Endothelial cell of umbilical vein (primary cell): ENCODE data around the gene SPRY4. TPM values are rescaled to one million over a fixed set of nuclear protein-coding genes. Genes with fewer than 3 reads are reported as not detected.

Experiments used
- BruUV-seq: library from RNA; stranded (reverse); fragments of 400-500 nt; replicated peaks from 2 replicates; lab custom pipeline; 2021; lab: Mats Ljungman, UMichigan
- CTCF ChIA-PET: fragments of 300-600, 350-600 bp; sonication (Branson Sonifier 250); formaldehyde crosslinking; loops from one replicate; lab custom pipeline; 2021; ENCODE audit warnings: antibody characterized with exemption, inconsistent platforms; lab: Charles Lee
- POLR2A ChIA-PET: fragments of 300-600, 350-600 bp; sonication (Branson Sonifier 250); formaldehyde crosslinking; loops from one replicate; lab custom pipeline; 2021; ENCODE audit warnings: antibody characterized with exemption, inconsistent platforms; lab: Charles Lee
- DNase-seq: peaks from one replicate; pipeline ENCODE4 v3.0.0-alpha.2; 2011; ENCODE audit warnings: low read depth, low spot score
- FAIRE-seq: peaks from 2 replicates; lab custom pipeline; 2011; peaks lifted over from hg19 to GRCh38; lab: Jason Lieb, UNC
- H2AFZ ChIP-seq: 2 replicates; pipeline ENCODE4 v1.6.0; 2012; ENCODE audit warnings: low read depth, low read length, control low read depth, inconsistent platforms
- H3K27ac ChIP-seq: 2 replicates; pipeline ENCODE4 v1.5.1; 2011; ENCODE audit warnings: low read depth, mild to moderate bottlenecking, control low read depth, low read length, moderate library complexity; ENCODE audit not compliant: insufficient read depth
- H3K27me3 ChIP-seq, 2 experiments: 2 replicates each; pipeline versions ENCODE4 v1.6.0 to v1.6.1; 2011; ENCODE audit warnings: low read length in 2 of 2, mixed read lengths in 1 of 2; ENCODE audit not compliant: control insufficient read depth in 2 of 2, insufficient read depth in 2 of 2
- H3K36me3 ChIP-seq, 2 experiments: 2 replicates in 1 of 2; 3 replicates in 1 of 2; pipeline ENCODE4 v1.5.1; 2011; ENCODE audit warnings: low read length in 2 of 2, mild to moderate bottlenecking in 1 of 2, moderate library complexity in 1 of 2; ENCODE audit not compliant: control insufficient read depth in 2 of 2, insufficient read depth in 2 of 2; ENCODE audit errors: extremely low read depth in 1 of 2
- H3K4me1 ChIP-seq: 3 replicates; pipeline ENCODE4 v1.5.1; 2011; ENCODE audit warnings: mild to moderate bottlenecking, low read length; ENCODE audit not compliant: control insufficient read depth, insufficient read depth; ENCODE audit errors: extremely low read depth
- H3K4me2 ChIP-seq: 2 replicates; pipeline ENCODE4 v1.6.1; 2011; ENCODE audit warnings: low read length, control low read depth, mixed read lengths; ENCODE audit not compliant: insufficient read depth
- H3K4me3 ChIP-seq, 3 experiments: fragments of 200-600 bp in 1 of 3; sonication (generic), shearing (Covaris generic) in 1 of 3; replicated peaks in 1 of 3; 2 replicates each; pipeline ENCODE4 v1.5.1; 2011 to 2016; ENCODE audit warnings: control low read depth in 3 of 3, low read length in 3 of 3, mild to moderate bottlenecking in 2 of 3, inconsistent platforms in 1 of 3, low read depth in 1 of 3, moderate library complexity in 1 of 3; ENCODE audit not compliant: insufficient read depth in 1 of 3
- H3K79me2 ChIP-seq: 2 replicates; pipeline ENCODE4 v1.6.0; 2012; ENCODE audit warnings: low read length, inconsistent platforms; ENCODE audit not compliant: control insufficient read depth, insufficient read depth
- H3K9ac ChIP-seq: replicated peaks from 2 replicates; pipeline ENCODE3; 2011; ENCODE audit warnings: low read length, control low read depth; ENCODE audit not compliant: insufficient read depth; ENCODE audit errors: extremely low read depth
- H3K9me1 ChIP-seq: replicated peaks from 3 replicates; pipeline ENCODE4 v1.6.0; 2011; ENCODE audit warnings: mild to moderate bottlenecking, low read length; ENCODE audit not compliant: control insufficient read depth, insufficient read depth; ENCODE audit errors: extremely low read depth
- H3K9me3 ChIP-seq: replicated peaks from 2 replicates; pipeline ENCODE4 v1.5.1; 2012; ENCODE audit warnings: low read length, inconsistent platforms; ENCODE audit not compliant: control insufficient read depth, insufficient read depth
- H4K20me1 ChIP-seq: replicated peaks from 2 replicates; pipeline ENCODE3; 2011; ENCODE audit warnings: mild to moderate bottlenecking, low read length; ENCODE audit not compliant: control insufficient read depth, insufficient read depth; ENCODE audit errors: extremely low read depth
- CTCF ChIP-seq, 2 donors: IDR thresholded peaks; 1 replicate in 1 of 2; 2 replicates in 1 of 2; pipeline ENCODE4 v1.5.1; 2011; ENCODE audit warnings: low read length in 2 of 2, mild to moderate bottlenecking in 2 of 2, moderate library complexity in 2 of 2, control low read depth in 1 of 2, inconsistent platforms in 1 of 2, low read depth in 1 of 2; ENCODE audit not compliant: insufficient read depth in 1 of 2; ENCODE audit errors: extremely low read depth in 1 of 2
- EZH2 ChIP-seq: IDR thresholded peaks from 2 replicates; pipeline ENCODE4 v1.6.1; 2012; ENCODE audit warnings: borderline replicate concordance, low read depth, mild to moderate bottlenecking, moderate library complexity, low read length, inconsistent platforms; ENCODE audit not compliant: severe bottlenecking
- FOS ChIP-seq: IDR thresholded peaks from 2 replicates; pipeline ENCODE4 v1.6.1; 2011; ENCODE audit warnings: mild to moderate bottlenecking, low read length, moderate library complexity, borderline replicate concordance; ENCODE audit not compliant: insufficient read depth
- GATA2 ChIP-seq: IDR thresholded peaks from 2 replicates; pipeline ENCODE4 v1.7.0; 2011; ENCODE audit warnings: low read depth, mild to moderate bottlenecking, moderate library complexity, mixed read lengths, low read length; ENCODE audit not compliant: insufficient read length, insufficient read depth
- JUN ChIP-seq: IDR thresholded peaks from 2 replicates; pipeline ENCODE4 v1.6.1; 2011; ENCODE audit warnings: borderline replicate concordance, low read depth; ENCODE audit not compliant: insufficient read length, insufficient read depth
- MAX ChIP-seq: IDR thresholded peaks from 2 replicates; pipeline ENCODE4 v1.6.1; 2011; ENCODE audit not compliant: insufficient read depth, insufficient read length
- MYC ChIP-seq: IDR thresholded peaks from one replicate; pipeline ENCODE4 v1.6.1; 2011; ENCODE audit warnings: mild to moderate bottlenecking, low read depth, low read length
- POLR2A ChIP-seq: IDR thresholded peaks from 2 replicates; pipeline ENCODE4 v1.6.1; 2012; ENCODE audit warnings: low read depth, mild to moderate bottlenecking, control low read depth, low read length
- POLR2AphosphoS5 ChIP-seq: IDR thresholded peaks from 2 replicates; pipeline ENCODE4 v1.6.1; 2012; ENCODE audit warnings: low read depth, mild to moderate bottlenecking, control low read depth, low read length, moderate library complexity; ENCODE audit not compliant: insufficient read depth
- dilution Hi-C: fragments of 300-500 bp; cut with MboI; formaldehyde crosslinking; loops from one replicate; pipeline ENCODE4 v1.15.0; 2019; ENCODE audit warnings: low sequenced_read_pairs; ENCODE audit not compliant: extremely low pct_ligation_motif_present
- intact Hi-C: fragments of 100-400 bp; cut with micrococcal nuclease; formaldehyde crosslinking; loops from one replicate; pipeline ENCODE4 v1.10.0; 2022
- polyA plus RNA-seq, 4 experiments: library from polyadenylated mRNA; depleted of rRNA in 3 of 4; stranded (reverse) in 3 of 4; unstranded in 1 of 4; fragments of >200 nt; gene quantifications; 2 replicates each; pipeline versions ENCODE4 v1.2.1 to v1.2.3, GENCODE V29; 2011 to 2012; ENCODE audit warnings: missing spikeins in 1 of 4
- total RNA-seq: library from RNA; stranded (reverse); gene quantifications from 2 replicates; pipeline ENCODE4 v1.2.3, GENCODE V29; 2021

Gene SPRY4
- total and polyA plus RNA-seq, 2 donors (not counting 3 experiments of a cell fraction or from before 2014, with no cell fraction given), result 9.3 to 33.9 TPM

- ChIA-PET CTCF (interaction anchor here (0.7 to 1.2 kb wide), 8 partner anchors 8 to 234 kb away, joined by 3 to 12 read pairs (median 4); no protein-coding TSS in a partner anchor), POLR2A (no interaction called here)
- no peaks in the 10 kb centered on the region for H3K27me3 ChIP-seq
- peaks cover 100% of the 10 kb centered on the region for H3K79me2 ChIP-seq
- dilution Hi-C loops (no loop called here), intact Hi-C loops (loop anchor here (2.0 to 10.0 kb wide), 4 partner anchors 39 to 377 kb away; no protein-coding TSS in a partner anchor)
- H2AFZ ChIP-seq, result no peak overlapping the region
- DNase-seq (no peak), FAIRE-seq (no peak)
- peak in 1 of 2 donors; percentile 12 for TF ChIP-seq CTCF (IDR thresholded peaks at IDR 0.05; ENCODE audit: extremely low read depth in 1 of 2, insufficient read depth in 1 of 2, low read depth in 1 of 2, low read length in 2 of 2)
- TF ChIP-seq GATA2, result no peak
- H3K4me2 ChIP-seq, result no peak overlapping the region
- H4K20me1 ChIP-seq, result no peaks in the 10 kb centered on the region
- no TSS peak for BruUV-seq
- no peaks in the 10 kb centered on the region for H3K9me1 ChIP-seq
- H3K9ac ChIP-seq, result no peak overlapping the region
- no peaks in the 10 kb centered on the region for H3K9me3 ChIP-seq
- peaks cover 82% of the 10 kb centered on the region for H3K4me1 ChIP-seq
- H3K27ac ChIP-seq, result no peak overlapping the region
- no peak overlapping the region for H3K4me3 ChIP-seq
- peaks cover 0 to 7% of the 10 kb centered on the region in 2 experiments for H3K36me3 ChIP-seq
These were observed 7.1 kb downstream of the SPRY4 start for GRCh38 chr5:142317753-142318152.

- Histone ChIP-seq H3K9ac (peak overlapping the region; percentile 8), H3K27ac (peak overlapping the region; percentile 57), H2AFZ (no peak overlapping the region), H3K79me2 (peaks cover 100% of the 10 kb centered on the region), H3K9me1 (no peaks in the 10 kb centered on the region), H3K36me3 (peaks cover 2 to 7% of the 10 kb centered on the region in 2 experiments), H3K4me2 (peak overlapping the region; percentile 37), H3K27me3 (no peaks in the 10 kb centered on the region), H4K20me1 (no peaks in the 10 kb centered on the region), H3K9me3 (no peaks in the 10 kb centered on the region), H3K4me1 (peaks cover 78% of the 10 kb centered on the region), H3K4me3 (no peak overlapping the region)
- TF ChIP-seq FOS (no peak), POLR2A (no peak), MAX (no peak), POLR2AphosphoS5 (no peak), MYC (no peak), JUN (no peak), EZH2 (no peak), GATA2 (no peak), CTCF (IDR thresholded peaks at IDR 0.05; ENCODE audit: extremely low read depth in 1 of 2, insufficient read depth in 1 of 2, low read depth in 1 of 2, low read length in 2 of 2) (no peak)
- ChIA-PET POLR2A (no interaction called here), CTCF (interaction anchor here (0.7 to 1.8 kb wide), 8 partner anchors 20 to 234 kb away, joined by 3 to 12 read pairs (median 4); no protein-coding TSS in a partner anchor)
- BruUV-seq, result no TSS peak
- DNase-seq, result no peak
- intact Hi-C loops (loop anchor here (2.0 to 10.0 kb wide), 4 partner anchors 40 to 378 kb away; no protein-coding TSS in a partner anchor), dilution Hi-C loops (no loop called here)
- no peak for FAIRE-seq
These were observed 7.6 kb downstream of the SPRY4 start for GRCh38 chr5:142317173-142317572.
